GM12892 (cell line): ENCODE results near the gene GINS2.

Source experiments
- POLR2A ChIP-seq: IDR thresholded peaks from 2 replicates; pipeline ENCODE4 v1.6.1; 2011; ENCODE audit warnings: low read depth, low read length, control low read depth
- POLR2AphosphoS5 ChIP-seq: IDR thresholded peaks from 2 replicates; pipeline ENCODE4 v1.6.1; 2011; ENCODE audit warnings: low read depth, low read length, control low read depth

- TF ChIP-seq POLR2A (no peak), POLR2AphosphoS5 (no peak)
Measured at GRCh38 chr16:85637061-85637807, 51.5 kb downstream of the GINS2 start.
